CD4-positive, CD25-positive, alpha-beta regulatory T cell (primary cell): ENCODE measurements around the gene RBFOX2. TPM values are rescaled to one million over a fixed set of nuclear protein-coding genes. Genes with fewer than 3 reads are reported as not detected.

Source experiments
- ATAC-seq, 2 donors: fragments of 150-1000 bp; cut with Tn5 transposase; one replicate each; pipeline ENCODE4 v1.10.0; 2021; ENCODE audit warnings: low read depth in 2 of 2, moderate number of reproducible peaks in 2 of 2, moderate library complexity in 1 of 2
- DNase-seq, 3 donors: peaks; one replicate each; pipeline versions ENCODE4 v3.0.0 to v3.0.0-alpha.2; 2012 to 2022; ENCODE audit warnings: mixed read lengths in 1 of 3
- H3K27ac ChIP-seq: one replicate; pipeline ENCODE4 v1.7.0; 2013; ENCODE audit warnings: mild to moderate bottlenecking, low read length; ENCODE audit not compliant: insufficient read depth, poor library complexity, severe bottlenecking
- H3K27me3 ChIP-seq: one replicate; pipeline ENCODE4 v1.7.0; 2013; ENCODE audit warnings: low read length; ENCODE audit not compliant: control insufficient read depth, insufficient read depth
- H3K36me3 ChIP-seq: one replicate; pipeline ENCODE4 v1.7.0; 2013; ENCODE audit warnings: mild to moderate bottlenecking, low read length, moderate library complexity; ENCODE audit not compliant: control insufficient read depth, insufficient read depth
- H3K4me1 ChIP-seq: 2 replicates; pipeline ENCODE4 v1.7.0; 2013; ENCODE audit warnings: mild to moderate bottlenecking, low read length; ENCODE audit not compliant: insufficient read depth, control insufficient read depth, poor library complexity, severe bottlenecking
- H3K4me3 ChIP-seq: one replicate; pipeline ENCODE4 v1.7.0; 2013; ENCODE audit warnings: low read depth, mild to moderate bottlenecking, low read length, moderate library complexity
- H3K9me3 ChIP-seq, 2 experiments: 1 replicate in 1 of 2; 2 replicates in 1 of 2; pipeline ENCODE4 v1.7.0; 2013; ENCODE audit warnings: low read length in 2 of 2, mild to moderate bottlenecking in 1 of 2, moderate library complexity in 1 of 2; ENCODE audit not compliant: control insufficient read depth in 2 of 2
- H3K27ac Mint-ChIP-seq, 3 donors: one replicate each; pipeline ENCODE4 v1.8.0; 2020 to 2022; ENCODE audit warnings: mild to moderate bottlenecking in 3 of 3, mixed read lengths in 3 of 3, moderate library complexity in 2 of 3
- H3K27me3 Mint-ChIP-seq: one replicate; pipeline ENCODE4 v1.8.0; 2022; ENCODE audit warnings: mild to moderate bottlenecking, mixed read lengths
- H3K36me3 Mint-ChIP-seq: one replicate; pipeline ENCODE4 v1.8.0; 2020; ENCODE audit warnings: mixed read lengths
- H3K4me1 Mint-ChIP-seq, 4 donors: one replicate each; pipeline ENCODE4 v1.8.0; 2020 to 2022; ENCODE audit warnings: mixed read lengths in 4 of 4, mild to moderate bottlenecking in 1 of 4
- H3K4me3 Mint-ChIP-seq, 4 donors: one replicate each; pipeline ENCODE4 v1.8.0; 2020 to 2022; ENCODE audit warnings: mild to moderate bottlenecking in 4 of 4, mixed read lengths in 4 of 4, moderate library complexity in 3 of 4
- H3K9me3 Mint-ChIP-seq, 7 donors: one replicate each; pipeline ENCODE4 v1.8.0; 2020 to 2022; ENCODE audit warnings: mixed read lengths in 7 of 7, mild to moderate bottlenecking in 3 of 7, moderate library complexity in 2 of 7
- polyA plus RNA-seq, 4 donors: library from polyadenylated mRNA; unstranded; fragments of 300-500 nt; fragmentation: Illumina TruSeq; gene quantifications; one replicate each; pipeline ENCODE4 v1.2.3, GENCODE V29; 2021
- total RNA-seq: library from RNA; stranded (reverse); gene quantifications from one replicate; pipeline ENCODE4 v1.2.3, GENCODE V29; 2022

The RBFOX2 gene
- total and polyA plus RNA-seq, 5 donors from 2014 or later: 0.25 to 0.52 TPM; not detected in 3

- H3K4me3 ChIP-seq: no peak overlapping the region
- ATAC-seq: no peak
- H3K9me3 Mint-ChIP-seq: no peaks in the 10 kb centered on the region
- DNase-seq: no peak
- H3K36me3 ChIP-seq: no peaks in the 10 kb centered on the region
- H3K27me3 Mint-ChIP-seq: peaks cover 10% of the 10 kb centered on the region
- H3K4me1 ChIP-seq: peaks cover 9% of the 10 kb centered on the region
- H3K36me3 Mint-ChIP-seq: no peaks in the 10 kb centered on the region
- H3K27ac ChIP-seq: no peak overlapping the region
- peaks cover 3% of the 10 kb centered on the region for H3K27me3 ChIP-seq
- no peaks in the 10 kb centered on the region for H3K9me3 ChIP-seq
- H3K27ac Mint-ChIP-seq: no peak overlapping the region
- H3K4me1 Mint-ChIP-seq: peaks cover 0 to 18% (median 8%) of the 10 kb centered on the region in 4 donors
- H3K4me3 Mint-ChIP-seq: no peak overlapping the region
Observed at GRCh38 chr22:35903571-35904335, 124.9 kb downstream of the RBFOX2 start.

DNA sequence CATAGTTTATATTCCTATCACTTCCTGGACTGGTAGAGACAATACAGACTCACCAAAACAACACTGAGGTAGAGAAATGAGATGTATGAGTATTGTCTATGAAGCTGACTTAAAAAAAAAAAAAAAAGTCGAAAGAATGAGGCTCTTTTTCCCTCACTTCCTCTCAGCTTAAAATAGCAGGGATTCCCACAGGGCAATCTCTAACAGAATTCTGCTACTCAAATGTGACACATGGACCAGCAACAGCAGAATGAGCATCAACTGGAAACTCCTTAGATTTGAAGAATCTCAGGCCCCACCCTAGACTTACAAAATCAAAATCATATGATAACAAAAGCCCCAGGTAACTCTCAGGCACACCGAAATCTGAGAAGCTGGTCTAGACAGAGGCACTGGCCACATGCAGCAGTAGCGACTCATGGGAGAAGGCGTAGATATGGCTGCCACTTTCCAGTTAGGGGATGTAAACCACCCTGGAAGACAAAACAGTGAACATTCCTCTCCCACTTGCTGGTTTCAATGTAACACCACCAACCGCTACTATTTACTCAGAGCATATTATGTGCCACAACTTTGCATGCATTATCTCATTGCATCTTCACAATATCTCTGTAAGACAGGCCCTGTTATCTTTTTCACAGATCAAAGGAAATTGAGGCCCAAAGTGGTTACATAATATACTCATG lies 128.0 kb downstream of the RBFOX2 start:
- peak in 2 of 3 donors; percentile 12 to 21 for DNase-seq
- H3K27ac Mint-ChIP-seq: peak overlapping the region; percentile 34 to 87 (median 68)
- peak in 1 of 2 donors; percentile 52 for ATAC-seq

GRCh38 chr22:35899736-35900135 lies 128.9 kb downstream of the RBFOX2 start:
- ATAC-seq (no peak), DNase-seq (no peak)
- Histone ChIP-seq H3K9me3 (no peaks in the 10 kb centered on the region), H3K4me3 (no peak overlapping the region), H3K36me3 (no peaks in the 10 kb centered on the region), H3K4me1 (peaks cover 9% of the 10 kb centered on the region), H3K27me3 (peaks cover 3% of the 10 kb centered on the region), H3K27ac (no peak overlapping the region)
- H3K36me3 Mint-ChIP-seq: no peaks in the 10 kb centered on the region
- H3K4me3 Mint-ChIP-seq: no peak overlapping the region
- peaks cover 0 to 18% (median 8%) of the 10 kb centered on the region in 4 donors for H3K4me1 Mint-ChIP-seq
- peaks cover 22% of the 10 kb centered on the region for H3K27me3 Mint-ChIP-seq
- no peaks in the 10 kb centered on the region for H3K9me3 Mint-ChIP-seq
- H3K27ac Mint-ChIP-seq: no peak overlapping the region

More for the DNA sequence above, 128.0 kb downstream of the RBFOX2 start:
- H3K27ac ChIP-seq: no peak overlapping the region
- Mint-ChIP-seq H3K27me3 (peaks cover 18% of the 10 kb centered on the region), H3K4me1 (peaks cover 0 to 18% (median 8%) of the 10 kb centered on the region in 4 donors), H3K36me3 (no peaks in the 10 kb centered on the region), H3K9me3 (no peaks in the 10 kb centered on the region), H3K4me3 (peak overlapping the region in 1 of 4 donors; percentile 4)
- peaks cover 9% of the 10 kb centered on the region for H3K4me1 ChIP-seq
- peak overlapping the region; percentile 15 for H3K4me3 ChIP-seq
- H3K9me3 ChIP-seq: no peaks in the 10 kb centered on the region
- no peaks in the 10 kb centered on the region for H3K36me3 ChIP-seq
- H3K27me3 ChIP-seq: peaks cover 3% of the 10 kb centered on the region

DNA sequence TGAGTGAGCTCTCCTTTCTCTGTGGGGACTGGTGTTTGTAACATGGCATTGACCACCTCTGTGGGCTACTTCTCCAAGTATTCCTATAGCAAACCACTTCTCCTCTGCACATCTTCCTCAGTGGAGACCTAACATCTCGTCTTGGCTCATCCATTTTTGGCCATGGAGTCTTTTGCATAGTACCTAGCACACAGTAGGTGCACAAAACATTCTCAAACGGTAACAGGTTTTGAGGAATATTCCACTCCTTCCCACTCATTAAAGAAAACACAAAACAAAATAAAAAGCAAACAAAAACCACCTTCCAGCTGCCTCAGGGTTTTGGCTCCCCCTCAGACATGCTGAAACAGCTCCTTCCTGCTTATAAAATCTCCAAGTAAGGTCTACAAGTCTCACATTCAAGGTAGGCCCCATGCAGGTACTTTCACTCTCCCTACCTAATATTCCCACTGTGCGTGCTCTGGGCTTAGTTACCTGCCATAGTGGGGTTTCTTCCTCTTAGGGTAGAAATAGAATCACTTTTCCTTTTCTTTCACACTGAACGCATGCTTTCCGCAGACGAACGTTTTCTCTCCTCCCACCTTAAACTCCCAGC lies 132.4 kb downstream of the RBFOX2 start:
- Mint-ChIP-seq H3K4me1 (peaks cover 0 to 12% (median 8%) of the 10 kb centered on the region in 4 donors), H3K9me3 (no peaks in the 10 kb centered on the region), H3K27ac (no peak overlapping the region), H3K4me3 (no peak overlapping the region), H3K27me3 (peaks cover 31% of the 10 kb centered on the region), H3K36me3 (no peaks in the 10 kb centered on the region)
- Histone ChIP-seq H3K9me3 (no peaks in the 10 kb centered on the region), H3K4me3 (no peak overlapping the region), H3K27ac (no peak overlapping the region), H3K4me1 (peaks cover 8% of the 10 kb centered on the region), H3K27me3 (peaks cover 12% of the 10 kb centered on the region), H3K36me3 (no peaks in the 10 kb centered on the region)
- DNase-seq (no peak), ATAC-seq (no peak)

GRCh38 chr22:35894937-35895708 lies 133.5 kb downstream of the RBFOX2 start:
- Histone ChIP-seq H3K27me3 (peaks cover 12% of the 10 kb centered on the region), H3K9me3 (no peaks in the 10 kb centered on the region), H3K4me1 (no peaks in the 10 kb centered on the region), H3K36me3 (no peaks in the 10 kb centered on the region), H3K27ac (no peak overlapping the region), H3K4me3 (no peak overlapping the region)
- peaks cover 0 to under 1% (median 0%) of the 10 kb centered on the region in 4 donors for H3K4me1 Mint-ChIP-seq
- H3K27me3 Mint-ChIP-seq: peaks cover 30% of the 10 kb centered on the region
- no peak overlapping the region for H3K4me3 Mint-ChIP-seq
- no peak for DNase-seq
- H3K9me3 Mint-ChIP-seq: no peaks in the 10 kb centered on the region
- no peak for ATAC-seq
- no peaks in the 10 kb centered on the region for H3K36me3 Mint-ChIP-seq
- H3K27ac Mint-ChIP-seq: no peak overlapping the region

GRCh38 chr22:35894464-35894878 lies 134.2 kb downstream of the RBFOX2 start:
- Histone ChIP-seq H3K9me3 (no peaks in the 10 kb centered on the region), H3K36me3 (no peaks in the 10 kb centered on the region), H3K27me3 (peaks cover 12% of the 10 kb centered on the region), H3K27ac (no peak overlapping the region), H3K4me3 (no peak overlapping the region), H3K4me1 (no peaks in the 10 kb centered on the region)
- Mint-ChIP-seq H3K9me3 (no peaks in the 10 kb centered on the region), H3K27me3 (peaks cover 30% of the 10 kb centered on the region), H3K4me3 (no peak overlapping the region), H3K36me3 (no peaks in the 10 kb centered on the region), H3K4me1 (no peaks in the 10 kb centered on the region), H3K27ac (no peak overlapping the region)
- DNase-seq: no peak
- ATAC-seq: no peak

- no peak overlapping the region for H3K4me3 ChIP-seq
- peaks cover 36% of the 10 kb centered on the region for H3K27me3 Mint-ChIP-seq
- H3K4me1 Mint-ChIP-seq: no peaks in the 10 kb centered on the region
- no peak overlapping the region for H3K4me3 Mint-ChIP-seq
- H3K36me3 ChIP-seq: no peaks in the 10 kb centered on the region
- H3K27ac Mint-ChIP-seq: no peak overlapping the region
- H3K27me3 ChIP-seq: peaks cover 12% of the 10 kb centered on the region
- H3K4me1 ChIP-seq: no peaks in the 10 kb centered on the region
- no peaks in the 10 kb centered on the region for H3K9me3 ChIP-seq
- DNase-seq (no peak), ATAC-seq (no peak)
- no peak overlapping the region for H3K27ac ChIP-seq
- no peaks in the 10 kb centered on the region for H3K9me3 Mint-ChIP-seq
- no peaks in the 10 kb centered on the region for H3K36me3 Mint-ChIP-seq
Observed at GRCh38 chr22:35893698-35894097, 134.9 kb downstream of the RBFOX2 start.
